ENCODE measurements around the gene C17orf67.

DNA sequence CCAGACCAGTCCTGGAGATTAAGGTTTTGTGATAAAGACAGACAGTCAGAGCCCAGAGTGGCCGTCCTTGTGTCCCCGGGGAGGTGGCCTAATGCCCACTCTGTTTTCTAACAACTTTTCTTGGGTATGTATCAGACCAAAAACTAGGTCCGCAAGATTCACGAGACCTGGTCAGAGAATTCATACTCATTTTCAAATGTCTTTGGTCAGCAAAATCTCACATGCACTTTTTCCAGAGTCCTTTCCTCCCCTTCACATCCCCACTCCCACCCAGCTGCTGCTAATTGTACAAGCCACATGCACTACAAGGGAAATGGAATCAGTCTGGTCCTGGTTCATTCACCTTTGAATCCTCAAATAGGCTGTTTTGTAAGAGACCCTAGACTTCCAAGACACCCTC is 61.7 kb downstream of the C17orf67 start:
- no peak for TF ChIP-seq POLR2A (IDR thresholded peaks at IDR 0.05)
- TF ChIP-seq, protein P1, sequence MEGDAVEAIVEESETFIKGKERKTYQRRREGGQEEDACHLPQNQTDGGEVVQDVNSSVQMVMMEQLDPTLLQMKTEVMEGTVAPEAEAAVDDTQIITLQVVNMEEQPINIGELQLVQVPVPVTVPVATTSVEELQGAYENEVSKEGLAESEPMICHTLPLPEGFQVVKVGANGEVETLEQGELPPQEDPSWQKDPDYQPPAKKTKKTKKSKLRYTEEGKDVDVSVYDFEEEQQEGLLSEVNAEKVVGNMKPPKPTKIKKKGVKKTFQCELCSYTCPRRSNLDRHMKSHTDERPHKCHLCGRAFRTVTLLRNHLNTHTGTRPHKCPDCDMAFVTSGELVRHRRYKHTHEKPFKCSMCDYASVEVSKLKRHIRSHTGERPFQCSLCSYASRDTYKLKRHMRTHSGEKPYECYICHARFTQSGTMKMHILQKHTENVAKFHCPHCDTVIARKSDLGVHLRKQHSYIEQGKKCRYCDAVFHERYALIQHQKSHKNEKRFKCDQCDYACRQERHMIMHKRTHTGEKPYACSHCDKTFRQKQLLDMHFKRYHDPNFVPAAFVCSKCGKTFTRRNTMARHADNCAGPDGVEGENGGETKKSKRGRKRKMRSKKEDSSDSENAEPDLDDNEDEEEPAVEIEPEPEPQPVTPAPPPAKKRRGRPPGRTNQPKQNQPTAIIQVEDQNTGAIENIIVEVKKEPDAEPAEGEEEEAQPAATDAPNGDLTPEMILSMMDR (IDR thresholded peaks at IDR 0.05): no peak

All from uterus (tissue), 2 donors.